Umbilical cord (tissue), 2 donors: ENCODE measurements around the gene DNAJC9. TPM values are rescaled to one million over a fixed set of nuclear protein-coding genes. Genes with fewer than 3 reads are reported as not detected.

Experiments used
- DNase-seq: peaks from one replicate; pipeline ENCODE4 v3.0.0-alpha.2; 2015; ENCODE audit warnings: low spot score
- total RNA-seq: library from RNA; depleted of rRNA; stranded (reverse); fragments of >200 nt; gene quantifications from one replicate; pipeline ENCODE4 v1.2.3, GENCODE V29; 2014; ENCODE audit warnings: low replicate concordance; ENCODE audit not compliant: insufficient read depth

DNAJC9 gene
- total RNA-seq, 1 donor from 2014 or later = 23.6 TPM

GRCh38 chr10:73239908-73240307, 7.1 kb downstream of the DNAJC9 start:
- DNase-seq = no peak

- no peak for DNase-seq
Measured at GRCh38 chr10:73238990-73239566, 8.0 kb downstream of the DNAJC9 start.

GRCh38 chr10:73234695-73235094, 12.4 kb downstream of the DNAJC9 start:
- no peak for DNase-seq

- DNase-seq = no peak
Measured at GRCh38 chr10:73233883-73234282, 13.2 kb downstream of the DNAJC9 start.

- DNase-seq = no peak
Measured at GRCh38 chr10:73232887-73233286, 14.2 kb downstream of the DNAJC9 start.

- no peak for DNase-seq
Measured at GRCh38 chr10:73229567-73229966, 17.5 kb downstream of the DNAJC9 start.

- DNase-seq = no peak
Measured at GRCh38 chr10:73228247-73228646, 18.8 kb downstream of the DNAJC9 start.

GRCh38 chr10:73226663-73227062, 20.4 kb downstream of the DNAJC9 start:
- no peak for DNase-seq

GRCh38 chr10:73225518-73225917, 21.5 kb downstream of the DNAJC9 start:
- no peak for DNase-seq

- no peak for DNase-seq
Measured at GRCh38 chr10:73220989-73221388, 26.1 kb downstream of the DNAJC9 start.

GRCh38 chr10:73219384-73219783, 27.7 kb downstream of the DNAJC9 start:
- no peak for DNase-seq

- no peak for DNase-seq
Measured at GRCh38 chr10:73218431-73219191, 28.4 kb downstream of the DNAJC9 start.

- DNase-seq = no peak
Measured at GRCh38 chr10:73217628-73218027, 29.4 kb downstream of the DNAJC9 start.

GRCh38 chr10:73215749-73216148, 31.3 kb downstream of the DNAJC9 start:
- no peak for DNase-seq

- no peak for DNase-seq
Measured at GRCh38 chr10:73211106-73211811, 35.8 kb downstream of the DNAJC9 start.

- no peak for DNase-seq
Measured at GRCh38 chr10:73210395-73211105, 36.5 kb downstream of the DNAJC9 start.

GRCh38 chr10:73209705-73210104, 37.4 kb downstream of the DNAJC9 start:
- DNase-seq = no peak

- DNase-seq = no peak
Measured at GRCh38 chr10:73207883-73208282, 39.2 kb downstream of the DNAJC9 start.

- DNase-seq = no peak
Measured at GRCh38 chr10:73206385-73206784, 40.7 kb downstream of the DNAJC9 start.

- no peak for DNase-seq
Measured at GRCh38 chr10:73205890-73206289, 41.2 kb downstream of the DNAJC9 start.

- no peak for DNase-seq
Measured at GRCh38 chr10:73205081-73205480, 42.0 kb downstream of the DNAJC9 start.
